Embryonic facial prominence (tissue), 1 donor: ENCODE data around the gene GPAM.
"Not testable (repeated sequence)": the region's sequence is repeated elsewhere in the genome, so short reads cannot be mapped to it uniquely, and the experiment has no call there.

ENCODE experiments used
- DNase-seq: peaks from one replicate; pipeline ENCODE4 v3.0.0-alpha.2; 2016; ENCODE audit errors: extremely low spot score

The GPAM gene

GRCh38 chr10:112132435-112132834, 51.1 kb downstream of the GPAM start:
- DNase-seq, result no peak

GRCh38 chr10:112131996-112132395, 51.6 kb downstream of the GPAM start:
- DNase-seq, result no peak

GRCh38 chr10:112131346-112131745, 52.2 kb downstream of the GPAM start:
- no peak for DNase-seq

- no peak for DNase-seq
Observed at GRCh38 chr10:112126901-112127300, 56.7 kb downstream of the GPAM start.

- DNase-seq, result no peak
Observed at GRCh38 chr10:112126172-112126571, 57.4 kb downstream of the GPAM start.

GRCh38 chr10:112124866-112125265, 58.7 kb downstream of the GPAM start:
- DNase-seq, result no peak

- no peak for DNase-seq
Observed at GRCh38 chr10:112122827-112123226, 60.7 kb downstream of the GPAM start.

GRCh38 chr10:112120491-112120890, 63.1 kb downstream of the GPAM start:
- DNase-seq, result no peak

- no peak for DNase-seq
Observed at GRCh38 chr10:112115781-112116385, 67.7 kb downstream of the GPAM start.

- DNase-seq, result not testable (repeated sequence)
Observed at GRCh38 chr10:112109779-112110178, 73.8 kb downstream of the GPAM start.
